NCI-H526 (cell line): Measurements from ENCODE around the gene ACOT6.
"Not testable (repeated sequence)": the region's sequence is repeated elsewhere in the genome, so short reads cannot be mapped to it uniquely, and the experiment has no call there.

ENCODE experiments used
- DNase-seq, 2 experiments: peaks; one replicate each; lab custom pipeline; 2025; lab: John Stamatoyannopoulos, UW

Gene ACOT6

GRCh38 chr14:73612339-73613045 lies at the start of gene ACOT6:
ACOT6 (plus strand) TSS chr14:73612517; CDS start chr14:73612572, 55 bp downstream.
- peak; percentile 47 to 87 for DNase-seq

GRCh38 chr14:73562696-73563095 lies 49.6 kb upstream of the ACOT6 start:
- not testable (repeated sequence) for DNase-seq

GRCh38 chr14:73566431-73566830 lies 45.9 kb upstream of the ACOT6 start:
- not testable (repeated sequence) for DNase-seq

- not testable (repeated sequence) for DNase-seq
Observed at GRCh38 chr14:73566935-73567334, 45.4 kb upstream of the ACOT6 start.

GRCh38 chr14:73567358-73567757 lies 45.0 kb upstream of the ACOT6 start:
- no peak for DNase-seq

GRCh38 chr14:73567951-73568885 lies 44.1 kb upstream of the ACOT6 start:
- DNase-seq, result peak; percentile 18 to 33

GRCh38 chr14:73568886-73569184 lies 43.5 kb upstream of the ACOT6 start:
- peak in 1 of 2 experiments; percentile 73 for DNase-seq

- DNase-seq, result peak; percentile 73 to 85
Observed at GRCh38 chr14:73569185-73569958, 42.9 kb upstream of the ACOT6 start, which contains the start of gene ACOT2. ACOT2 (plus strand) TSS chr14:73569213; CDS start chr14:73569241, 28 bp downstream.

- peak; percentile 14 to 75 for DNase-seq
Observed at GRCh38 chr14:73570913-73571312, 41.4 kb upstream of the ACOT6 start.

GRCh38 chr14:73573034-73573433 lies 39.3 kb upstream of the ACOT6 start:
- DNase-seq, result not testable (repeated sequence)

GRCh38 chr14:73573740-73574139 lies 38.6 kb upstream of the ACOT6 start:
- not testable (repeated sequence) for DNase-seq

- DNase-seq, result not testable (repeated sequence)
Observed at GRCh38 chr14:73574251-73574650, 38.1 kb upstream of the ACOT6 start.

- DNase-seq, result no peak
Observed at GRCh38 chr14:73576391-73576790, 35.9 kb upstream of the ACOT6 start.

- not testable (repeated sequence) for DNase-seq
Observed at GRCh38 chr14:73577214-73577613, 35.1 kb upstream of the ACOT6 start.

GRCh38 chr14:73582102-73582979 lies 30.0 kb upstream of the ACOT6 start:
- DNase-seq, result not testable (repeated sequence)

GRCh38 chr14:73588695-73589094 lies 23.6 kb upstream of the ACOT6 start:
- no peak for DNase-seq

GRCh38 chr14:73589116-73589515 lies 23.2 kb upstream of the ACOT6 start:
- DNase-seq, result no peak

GRCh38 chr14:73590673-73591004 lies 21.7 kb upstream of the ACOT6 start:
- DNase-seq, result not testable (repeated sequence)

GRCh38 chr14:73591690-73592449 lies 20.4 kb upstream of the ACOT6 start, which contains the start of gene ACOT4:
ACOT4 (plus strand) TSS chr14:73591873; CDS start chr14:73591960, 87 bp downstream.
- DNase-seq, result peak in 1 of 2 experiments; percentile 75

- no peak for DNase-seq
Observed at GRCh38 chr14:73594491-73594890, 17.8 kb upstream of the ACOT6 start.
